AG04449 (cell line): ENCODE data around the gene LTB.

Source experiments
- CTCF ChIA-PET: fragments of 350-600 bp; formaldehyde crosslinking; extraction: SDS; loops from one replicate; lab custom pipeline; 2021; ENCODE audit warnings: antibody characterized with exemption; lab: Yijun Ruan, JAX
- POLR2A ChIA-PET: fragments of 400-600, 350-600 bp; formaldehyde crosslinking; extraction: SDS; loops from one replicate; lab custom pipeline; 2020; ENCODE audit warnings: antibody characterized with exemption, inconsistent platforms; lab: Yijun Ruan, JAX
- DNase-seq: peaks from one replicate; pipeline ENCODE4 v3.0.0-alpha.2; 2010; ENCODE audit warnings: low read depth, low spot score
- H3K4me3 ChIP-seq: 2 replicates; pipeline ENCODE4 v1.5.1; 2011; ENCODE audit warnings: low read depth, mild to moderate bottlenecking, control low read depth, low read length
- TF ChIP-seq, protein P1 (sequence below): IDR thresholded peaks from one replicate; pipeline ENCODE4 v1.5.1; 2011; ENCODE audit warnings: mild to moderate bottlenecking, moderate library complexity, low read length, control low read depth, inconsistent platforms; ENCODE audit not compliant: insufficient read depth; ENCODE audit errors: missing control alignments

Gene LTB

GRCh38 chr6:31620586-31621319 lies 38.5 kb upstream of the LTB start, which contains the start of gene PRRC2A:
PRRC2A (plus strand) TSS chr6:31620715; CDS start chr6:31622790, 2,075 bp downstream.
- DNase-seq: no peak
- H3K4me3 ChIP-seq: peak within 1 kb of the TSS; percentile 97
- CTCF ChIA-PET: interaction anchor here (1.0 to 2.7 kb wide), 4 partner anchors 19 to 74 kb away, joined by 3 to 17 read pairs (median 4); partner anchors contain the start of genes ATP6V1G2 and NFKBIL1
- POLR2A ChIA-PET: interaction anchor here (1.4 to 3.1 kb wide), 3 partner anchors 18 to 40 kb away, joined by 3 to 16 read pairs (median 4); partner anchors contain the start of genes BAG6 and C6orf47
- TF ChIP-seq, protein P1, sequence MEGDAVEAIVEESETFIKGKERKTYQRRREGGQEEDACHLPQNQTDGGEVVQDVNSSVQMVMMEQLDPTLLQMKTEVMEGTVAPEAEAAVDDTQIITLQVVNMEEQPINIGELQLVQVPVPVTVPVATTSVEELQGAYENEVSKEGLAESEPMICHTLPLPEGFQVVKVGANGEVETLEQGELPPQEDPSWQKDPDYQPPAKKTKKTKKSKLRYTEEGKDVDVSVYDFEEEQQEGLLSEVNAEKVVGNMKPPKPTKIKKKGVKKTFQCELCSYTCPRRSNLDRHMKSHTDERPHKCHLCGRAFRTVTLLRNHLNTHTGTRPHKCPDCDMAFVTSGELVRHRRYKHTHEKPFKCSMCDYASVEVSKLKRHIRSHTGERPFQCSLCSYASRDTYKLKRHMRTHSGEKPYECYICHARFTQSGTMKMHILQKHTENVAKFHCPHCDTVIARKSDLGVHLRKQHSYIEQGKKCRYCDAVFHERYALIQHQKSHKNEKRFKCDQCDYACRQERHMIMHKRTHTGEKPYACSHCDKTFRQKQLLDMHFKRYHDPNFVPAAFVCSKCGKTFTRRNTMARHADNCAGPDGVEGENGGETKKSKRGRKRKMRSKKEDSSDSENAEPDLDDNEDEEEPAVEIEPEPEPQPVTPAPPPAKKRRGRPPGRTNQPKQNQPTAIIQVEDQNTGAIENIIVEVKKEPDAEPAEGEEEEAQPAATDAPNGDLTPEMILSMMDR: no peak

GRCh38 chr6:31619805-31620585 lies 37.8 kb upstream of the LTB start:
- TF ChIP-seq, protein P1: no peak
- H3K4me3 ChIP-seq: peak overlapping the region; percentile 80
- POLR2A ChIA-PET: interaction anchor here (1.5 kb wide), 1 partner anchor 32 kb away, joined by 3 read pairs; the partner anchor contains the start of gene BAG6
- peak; percentile 95 for DNase-seq
- CTCF ChIA-PET: interaction anchor here (0.6 to 1.3 kb wide), 3 partner anchors 18 to 73 kb away, joined by 3 read pairs; partner anchors contain the start of gene ATP6V1G2

DNA sequence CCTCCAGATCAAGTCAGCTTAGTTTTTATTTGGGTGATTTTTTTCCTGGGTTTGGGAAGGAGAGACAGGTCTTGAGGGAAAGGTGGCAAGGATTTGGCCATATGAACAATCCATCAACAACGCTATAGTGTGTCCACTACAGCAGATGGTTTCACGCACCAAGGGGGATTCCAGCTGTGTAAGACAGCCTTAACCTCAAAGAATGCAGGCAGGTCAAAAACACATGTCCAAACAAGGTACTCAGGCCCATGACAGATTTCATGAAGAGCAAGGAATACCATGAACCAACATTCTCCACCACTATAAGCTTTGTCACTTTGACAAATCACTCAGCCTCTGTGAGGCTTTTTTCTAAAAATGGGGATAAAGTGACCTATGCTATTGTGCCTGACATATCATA lies 34.8 kb upstream of the LTB start:
- TF ChIP-seq, protein P1: no peak

DNA sequence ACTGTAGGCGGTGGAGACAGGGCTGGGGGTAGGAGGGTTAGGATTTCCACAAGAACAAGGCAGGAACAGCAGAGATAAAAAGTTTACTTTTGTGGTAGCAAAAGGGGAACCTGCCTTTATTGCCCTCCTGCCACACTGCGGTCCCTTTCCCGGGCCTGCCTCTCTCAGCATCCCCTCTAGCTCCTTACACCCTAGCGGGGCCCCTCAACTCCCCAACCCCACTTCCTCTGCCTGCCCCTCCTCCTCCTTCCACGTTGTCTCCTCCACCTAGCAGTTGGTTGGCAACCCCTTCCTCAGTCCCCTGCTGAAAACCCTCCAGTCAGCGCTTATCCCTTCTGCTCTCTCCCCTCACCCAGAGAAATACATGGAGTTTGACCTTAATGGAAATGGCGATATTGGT lies 33.5 kb upstream of the LTB start:
- DNase-seq: no peak
- no peak overlapping the region for H3K4me3 ChIP-seq
- CTCF ChIA-PET: interaction anchor here (1.5 to 12.1 kb wide), 2 partner anchors 18 to 69 kb away, joined by 3 to 148 read pairs; partner anchors contain the start of gene ATP6V1G2
- POLR2A ChIA-PET: no interaction called here
- TF ChIP-seq, protein P1: no peak

More for the DNA sequence above, 34.8 kb upstream of the LTB start:
- no peak overlapping the region for H3K4me3 ChIP-seq
- POLR2A ChIA-PET: no interaction called here
- DNase-seq: no peak
- CTCF ChIA-PET: interaction anchor here (1.2 to 12.1 kb wide), 2 partner anchors 20 to 66 kb away, joined by 3 to 148 read pairs; no protein-coding TSS in a partner anchor

- POLR2A ChIA-PET: no interaction called here
- no peak for DNase-seq
- no peak within 1 kb of the TSS for H3K4me3 ChIP-seq
- TF ChIP-seq, protein P1: no peak
- CTCF ChIA-PET: interaction anchor here (1.5 to 12.1 kb wide), 2 partner anchors 18 to 69 kb away, joined by 3 to 148 read pairs; partner anchors contain the start of gene ATP6V1G2
Observed at GRCh38 chr6:31614684-31615578, 32.7 kb upstream of the LTB start, which contains the start of gene AIF1. AIF1 (plus strand) TSS chr6:31615234; CDS start chr6:31615330, 96 bp downstream.
